Measurements from ENCODE around the gene SPINK1. TPM values are rescaled to one million over a fixed set of nuclear protein-coding genes. Genes with fewer than 3 reads are reported as not detected.

SPINK1 gene
- total and polyA plus RNA-seq, 2 donors from 2014 or later, result 2.2 to 234 TPM

GRCh38 chr5:147776989-147777388 lies 54.5 kb downstream of the SPINK1 start:
- no peaks in the 10 kb centered on the region for H3K27me3 ChIP-seq (ENCODE audit: control insufficient read depth, insufficient read depth, low read length)
- no peaks in the 10 kb centered on the region for H3K4me1 ChIP-seq (ENCODE audit: control insufficient read depth in 2 of 3, insufficient read depth in 2 of 3, low read depth in 1 of 3, low read length in 3 of 3)
- H3K9me3 ChIP-seq (ENCODE audit: control insufficient read depth in 2 of 3, insufficient read depth in 1 of 3, low read length in 3 of 3), result no peaks in the 10 kb centered on the region
- H3K27ac ChIP-seq (ENCODE audit: low read depth in 2 of 2, low read length in 2 of 2), result no peak overlapping the region
- DNase-seq (peak in 1 of 5 donors; percentile 13), FAIRE-seq (no peak)
- no peak overlapping the region for H3K4me3 ChIP-seq (ENCODE audit: low read length in 3 of 3)
- intact Hi-C loops (cut with DNase I), result no loop called here
- H3K9ac ChIP-seq (ENCODE audit: low read length in 3 of 3), result no peak overlapping the region
- TF ChIP-seq CTCF (IDR thresholded peaks at IDR 0.05; ENCODE audit: borderline replicate concordance, extremely low read depth, insufficient read depth), result no peak
- no peaks in the 10 kb centered on the region for H3K36me3 ChIP-seq (ENCODE audit: control insufficient read depth in 2 of 3, insufficient read depth in 3 of 3, low read length in 3 of 3)

Other genes starting within 250 kb of the SPINK1 start
- gene JAKMIP2, start 48.9 kb downstream of the SPINK1 start, total RNA-seq, result 0.38 TPM
- gene JAKMIP2, start 48.9 kb downstream of the SPINK1 start, polyA plus RNA-seq (ENCODE audit: insufficient read depth, low read depth, low replicate concordance), result 0.71 TPM
- gene SCGB3A2, start 47.0 kb upstream of the SPINK1 start, total RNA-seq, result not detected
- gene SCGB3A2, start 47.0 kb upstream of the SPINK1 start, polyA plus RNA-seq (ENCODE audit: insufficient read depth, low read depth, low replicate concordance), result not detected
- gene C5orf46, start 74.9 kb upstream of the SPINK1 start, total RNA-seq, result not detected
- gene C5orf46, start 74.9 kb upstream of the SPINK1 start, polyA plus RNA-seq (ENCODE audit: insufficient read depth, low read depth, low replicate concordance), result not detected
- gene SPINK5, start 232.3 kb upstream of the SPINK1 start, total RNA-seq, result 0.91 TPM
- gene SPINK5, start 232.3 kb upstream of the SPINK1 start, polyA plus RNA-seq (ENCODE audit: insufficient read depth, low read depth, low replicate concordance), result 0.32 TPM

Measured in kidney (tissue), 14 donors.